Colonic mucosa (tissue), 4 donors: Measurements from ENCODE around the gene ANAPC13. TPM values are rescaled to one million over a fixed set of nuclear protein-coding genes. Genes with fewer than 3 reads are reported as not detected.

Experiments
- DNase-seq: peaks from one replicate; pipeline ENCODE4 v3.0.0-alpha.2; 2020
- H3K27ac ChIP-seq: fragments of 200-600 bp; one replicate; pipeline ENCODE4 v1.8.0; 2021
- H3K27me3 ChIP-seq: fragments of 200-600 bp; one replicate; pipeline ENCODE4 v1.8.0; 2021
- H3K36me3 ChIP-seq: fragments of 200-600 bp; one replicate; pipeline ENCODE4 v1.8.0; 2021
- H3K4me1 ChIP-seq: fragments of 200-600 bp; one replicate; pipeline ENCODE4 v1.8.0; 2021; ENCODE audit warnings: mild to moderate bottlenecking
- H3K4me3 ChIP-seq: fragments of 200-600 bp; one replicate; pipeline ENCODE4 v1.8.0; 2021
- H3K9ac ChIP-seq, 2 donors: one replicate each; pipeline ENCODE4 v1.7.0; 2013; ENCODE audit warnings: control low read depth in 2 of 2, low read depth in 2 of 2, low read length in 2 of 2
- H3K9me3 ChIP-seq: fragments of 200-600 bp; one replicate; pipeline ENCODE4 v1.8.0; 2021
- intact Hi-C: fragments of 100-400 bp; cut with DNase I; formaldehyde crosslinking; loops from one replicate; pipeline ENCODE4 v1.14.1; 2022
- total RNA-seq, 2 donors: library from RNA; stranded (reverse); fragmentation: NEBNext Ultra II Directional in 1 of 2; extraction: Animal tissue kit (Norgen Biotek cat#: 25700) in 1 of 2; gene quantifications; one replicate each; pipeline ENCODE4 v1.2.1, GENCODE V29; 2021
- TF ChIP-seq, protein P1 (sequence below): fragments of 200-600 bp; IDR thresholded peaks from one replicate; pipeline ENCODE4 v1.8.0; 2022; ENCODE audit warnings: antibody characterized with exemption, mild to moderate bottlenecking
- donor health status: healthy.
- donor health status: DM: no; HTN: no; CAD: no.
- donor health status: DM: no; HTN: no; CAD: no.

The ANAPC13 gene
- total RNA-seq, 2 donors from 2014 or later = 31.6 to 33.5 TPM

DNA sequence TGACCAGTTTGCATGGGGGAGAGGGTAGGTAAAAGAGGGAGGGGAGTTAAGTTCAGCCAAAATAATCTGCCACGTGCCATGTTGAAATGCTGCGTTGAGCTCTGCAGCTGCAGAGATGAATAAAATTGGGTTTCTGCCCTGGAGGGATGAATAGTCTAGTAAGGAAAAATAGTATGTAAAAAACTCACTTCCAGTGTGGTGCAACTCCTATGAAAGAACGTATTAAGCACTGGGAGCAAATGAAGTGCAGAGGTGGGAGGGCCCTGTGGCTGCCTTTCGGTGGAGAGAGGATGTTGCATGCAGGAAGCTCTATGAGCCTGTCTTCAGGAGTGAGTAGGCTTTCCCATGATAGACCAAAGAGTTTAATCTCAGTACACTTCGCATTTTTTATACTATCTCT lies 8.7 kb upstream of the ANAPC13 start:
- no peaks in the 10 kb centered on the region for H3K27me3 ChIP-seq
- H3K4me3 ChIP-seq = no peak overlapping the region
- intact Hi-C loops = no loop called here
- DNase-seq = no peak
- TF ChIP-seq, protein P1, sequence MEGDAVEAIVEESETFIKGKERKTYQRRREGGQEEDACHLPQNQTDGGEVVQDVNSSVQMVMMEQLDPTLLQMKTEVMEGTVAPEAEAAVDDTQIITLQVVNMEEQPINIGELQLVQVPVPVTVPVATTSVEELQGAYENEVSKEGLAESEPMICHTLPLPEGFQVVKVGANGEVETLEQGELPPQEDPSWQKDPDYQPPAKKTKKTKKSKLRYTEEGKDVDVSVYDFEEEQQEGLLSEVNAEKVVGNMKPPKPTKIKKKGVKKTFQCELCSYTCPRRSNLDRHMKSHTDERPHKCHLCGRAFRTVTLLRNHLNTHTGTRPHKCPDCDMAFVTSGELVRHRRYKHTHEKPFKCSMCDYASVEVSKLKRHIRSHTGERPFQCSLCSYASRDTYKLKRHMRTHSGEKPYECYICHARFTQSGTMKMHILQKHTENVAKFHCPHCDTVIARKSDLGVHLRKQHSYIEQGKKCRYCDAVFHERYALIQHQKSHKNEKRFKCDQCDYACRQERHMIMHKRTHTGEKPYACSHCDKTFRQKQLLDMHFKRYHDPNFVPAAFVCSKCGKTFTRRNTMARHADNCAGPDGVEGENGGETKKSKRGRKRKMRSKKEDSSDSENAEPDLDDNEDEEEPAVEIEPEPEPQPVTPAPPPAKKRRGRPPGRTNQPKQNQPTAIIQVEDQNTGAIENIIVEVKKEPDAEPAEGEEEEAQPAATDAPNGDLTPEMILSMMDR = no peak
- no peak overlapping the region for H3K9ac ChIP-seq
- H3K27ac ChIP-seq = no peak overlapping the region
- H3K36me3 ChIP-seq = no peaks in the 10 kb centered on the region
- H3K4me1 ChIP-seq = no peaks in the 10 kb centered on the region
- no peaks in the 10 kb centered on the region for H3K9me3 ChIP-seq

DNA sequence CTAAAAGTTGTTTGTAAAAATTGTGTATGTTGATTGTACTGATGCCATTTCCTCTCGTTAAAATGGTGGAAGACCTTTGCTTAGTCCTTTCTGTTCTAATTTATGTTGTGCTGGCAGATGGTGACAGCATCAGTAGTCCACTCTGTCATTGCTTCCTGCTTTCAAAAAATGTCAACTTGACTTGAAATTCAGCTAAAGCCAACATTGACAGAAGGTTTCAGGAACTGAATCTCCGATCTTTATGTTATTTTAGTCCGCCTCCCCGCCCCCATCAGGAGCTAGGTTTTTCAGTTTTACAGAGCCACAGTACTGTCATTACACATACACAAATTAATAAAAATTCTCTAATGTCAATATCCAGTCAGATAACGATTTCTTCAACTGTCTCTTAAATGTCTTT lies 1.6 kb upstream of the ANAPC13 start:
- Histone ChIP-seq H3K4me3 (no peak overlapping the region), H3K9ac (peak overlapping the region in 1 of 2 donors; percentile 93), H3K27me3 (no peaks in the 10 kb centered on the region), H3K4me1 (peaks cover 6% of the 10 kb centered on the region), H3K27ac (no peak overlapping the region), H3K36me3 (no peaks in the 10 kb centered on the region), H3K9me3 (no peaks in the 10 kb centered on the region)
- DNase-seq = no peak
- intact Hi-C loops = no loop called here
- TF ChIP-seq, protein P1 = no peak

DNA sequence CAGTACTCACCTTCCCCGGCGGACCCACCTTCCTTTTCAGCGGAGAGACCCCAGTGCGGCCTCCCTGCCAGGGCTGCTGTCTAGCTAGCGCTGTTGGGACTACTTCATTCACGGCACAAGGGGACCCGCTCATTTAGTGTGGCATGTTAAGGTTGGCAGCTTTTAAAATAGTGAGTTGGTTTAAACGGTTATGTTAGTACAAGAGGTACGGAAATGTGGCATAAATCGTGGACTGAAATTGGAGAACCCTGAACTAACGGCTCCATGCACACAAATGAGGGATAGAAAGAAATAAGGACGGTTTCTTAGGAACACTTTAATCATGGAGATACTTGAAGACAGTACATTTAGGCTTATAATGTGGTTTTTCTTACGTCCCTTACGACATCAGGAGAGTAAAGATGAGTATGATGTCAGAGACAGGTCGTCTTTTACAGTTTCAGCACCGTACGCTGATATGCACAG lies 824 bp upstream of the ANAPC13 start:
- Histone ChIP-seq H3K27me3 (no peaks in the 10 kb centered on the region), H3K36me3 (no peaks in the 10 kb centered on the region), H3K4me1 (peaks cover 6% of the 10 kb centered on the region), H3K9ac (peak overlapping the region; percentile 82 to 93), H3K4me3 (peak overlapping the region; percentile 68), H3K9me3 (no peaks in the 10 kb centered on the region), H3K27ac (peak overlapping the region; percentile 88)
- no peak for DNase-seq
- intact Hi-C loops = no loop called here
- TF ChIP-seq, protein P1 = no peak

DNA sequence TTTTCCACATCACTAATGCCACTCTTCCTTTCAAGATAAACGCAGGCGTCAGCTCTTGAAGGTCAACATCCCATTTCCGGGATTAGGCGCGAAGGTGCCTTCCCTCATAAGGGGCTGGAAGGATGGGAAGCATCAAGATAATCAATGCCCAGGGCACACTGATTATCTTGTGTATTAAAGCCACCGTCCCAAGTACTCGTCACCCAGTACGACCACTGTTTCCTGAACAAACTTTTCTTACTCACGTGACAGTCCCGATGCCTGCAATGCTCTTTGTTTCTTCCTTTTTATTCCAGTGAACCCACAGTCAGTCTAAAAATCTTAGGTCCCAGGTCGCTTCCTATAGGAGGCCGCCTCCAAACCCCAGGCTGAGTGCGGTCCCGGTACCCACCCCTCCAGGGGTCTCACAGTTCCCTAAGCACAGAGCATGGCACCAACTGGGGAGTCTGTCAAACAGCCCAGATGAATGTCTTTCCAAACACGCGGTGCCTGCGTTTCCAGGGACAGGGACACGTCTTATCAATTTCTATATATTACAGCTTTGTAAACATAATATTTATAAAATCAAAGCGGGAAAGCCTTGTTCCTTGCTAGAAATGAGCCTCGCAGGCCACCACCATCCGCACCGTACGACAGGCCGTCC lies 589 bp downstream of the ANAPC13 start:
- DNase-seq = peak; percentile 93
- H3K4me3 ChIP-seq = peak overlapping the region; percentile 68
- H3K27ac ChIP-seq = peak overlapping the region; percentile 88
- H3K9me3 ChIP-seq = no peaks in the 10 kb centered on the region
- H3K4me1 ChIP-seq = peaks cover 6% of the 10 kb centered on the region
- H3K27me3 ChIP-seq = no peaks in the 10 kb centered on the region
- TF ChIP-seq, protein P1 = no peak
- H3K9ac ChIP-seq = peak overlapping the region; percentile 73 to 93
- H3K36me3 ChIP-seq = no peaks in the 10 kb centered on the region
- intact Hi-C loops = no loop called here

DNA sequence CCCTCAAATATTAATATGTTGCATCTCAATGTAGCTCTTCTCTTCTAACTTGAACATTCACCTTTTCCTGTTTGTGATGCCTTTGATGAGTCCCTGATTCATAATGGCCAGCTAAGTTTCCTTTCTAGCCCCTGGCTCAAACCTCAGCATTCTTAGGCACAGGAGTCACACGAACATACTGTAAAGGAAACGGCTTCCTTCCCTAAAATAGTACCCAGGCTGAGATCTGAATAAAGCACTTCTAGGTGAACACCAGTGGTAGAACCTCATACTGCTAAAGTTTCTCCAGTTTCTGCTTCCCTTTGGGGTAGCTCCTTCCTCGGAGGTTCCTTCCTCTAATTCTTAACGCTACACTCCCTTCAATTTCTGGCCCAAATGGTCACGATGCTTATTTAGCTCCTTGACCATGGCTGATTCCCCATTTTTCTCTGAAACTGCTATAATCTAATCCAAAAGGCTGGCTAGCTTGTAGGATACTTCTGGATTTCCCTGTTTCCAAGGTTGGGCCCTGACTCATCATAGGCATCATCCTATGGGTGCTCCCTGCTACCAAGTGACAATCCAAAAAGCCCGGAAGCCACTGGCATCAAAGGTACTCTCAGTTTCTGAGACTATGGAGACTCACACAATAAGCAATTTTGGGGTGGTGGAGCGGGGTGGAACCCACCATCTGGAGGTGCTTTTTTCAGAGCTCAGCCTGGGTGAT lies 2.4 kb downstream of the ANAPC13 start:
- TF ChIP-seq, protein P1 = no peak
- Histone ChIP-seq H3K36me3 (peaks cover 4% of the 10 kb centered on the region), H3K27me3 (no peaks in the 10 kb centered on the region), H3K4me1 (peaks cover 6% of the 10 kb centered on the region), H3K27ac (peak overlapping the region; percentile 2), H3K9me3 (no peaks in the 10 kb centered on the region), H3K4me3 (no peak overlapping the region), H3K9ac (no peak overlapping the region)
- intact Hi-C loops = no loop called here
- no peak for DNase-seq
